CD4-positive, alpha-beta T cell (primary cell): Measurements from ENCODE around the gene NOL11. TPM values are rescaled to one million over a fixed set of nuclear protein-coding genes. Genes with fewer than 3 reads are reported as not detected.
"Not testable (repeated sequence)": the region's sequence is repeated elsewhere in the genome, so short reads cannot be mapped to it uniquely, and the experiment has no call there.

Experiments
- ATAC-seq: fragments of 200-7000 bp; cut with Tn5 transposase; one replicate; pipeline ENCODE4 v1.10.0; 2022; ENCODE audit warnings: mild to moderate bottlenecking; ENCODE audit not compliant: poor library complexity
- CTCF ChIA-PET: fragments of 350-600 bp; sonication (Branson Sonifier 250); formaldehyde crosslinking; loops from one replicate; lab custom pipeline; 2021; ENCODE audit warnings: antibody characterized with exemption, inconsistent platforms; lab: Charles Lee
- POLR2A ChIA-PET: fragments of 350-600 bp; sonication (Branson Sonifier 250); formaldehyde crosslinking; loops from one replicate; lab custom pipeline; 2021; ENCODE audit warnings: antibody characterized with exemption, inconsistent platforms; lab: Charles Lee
- DNase-seq, 14 experiments: peaks; one replicate each; pipeline ENCODE4 v3.0.0-alpha.2; 2013 to 2020; ENCODE audit warnings: mixed read lengths in 2 of 14
- H3K27ac ChIP-seq, 2 donors: one replicate each; pipeline versions ENCODE4 v1.5.1 to v1.7.0; 2013; ENCODE audit warnings: low read length in 2 of 2, low read depth in 1 of 2, mild to moderate bottlenecking in 1 of 2
- H3K27me3 ChIP-seq, 2 experiments: 1 replicate in 1 of 2; 2 replicates in 1 of 2; pipeline versions ENCODE4 v1.6.1 to v1.7.0; 2013; ENCODE audit warnings: low read length in 2 of 2, control low read depth in 1 of 2, mild to moderate bottlenecking in 1 of 2, moderate library complexity in 1 of 2; ENCODE audit not compliant: insufficient read depth in 2 of 2, control insufficient read depth in 1 of 2
- H3K36me3 ChIP-seq: one replicate; pipeline ENCODE4 v1.6.1; 2013; ENCODE audit warnings: low read length, control low read depth; ENCODE audit not compliant: insufficient read depth
- H3K4me1 ChIP-seq: one replicate; pipeline ENCODE4 v1.6.1; 2013; ENCODE audit warnings: low read length, control low read depth; ENCODE audit not compliant: insufficient read depth
- H3K4me3 ChIP-seq: one replicate; pipeline ENCODE4 v1.5.1; 2013; ENCODE audit warnings: mild to moderate bottlenecking, low read length, moderate library complexity
- H3K9me3 ChIP-seq, 2 experiments: 1 replicate in 1 of 2; 2 replicates in 1 of 2; pipeline versions ENCODE4 v1.6.1 to v1.7.0; 2013; ENCODE audit warnings: low read length in 2 of 2, mild to moderate bottlenecking in 2 of 2, control low read depth in 1 of 2, moderate library complexity in 1 of 2; ENCODE audit not compliant: control insufficient read depth in 1 of 2, insufficient read depth in 1 of 2
- H3K27ac Mint-ChIP-seq: one replicate; pipeline ENCODE4 v1.8.0; 2020; ENCODE audit warnings: mixed read lengths
- H3K27me3 Mint-ChIP-seq: one replicate; pipeline ENCODE4 v1.8.0; 2021; ENCODE audit warnings: mixed read lengths
- H3K36me3 Mint-ChIP-seq: one replicate; pipeline ENCODE4 v1.8.0; 2021; ENCODE audit warnings: low read depth, mixed read lengths
- H3K4me1 Mint-ChIP-seq: one replicate; pipeline ENCODE4 v1.8.0; 2021; ENCODE audit warnings: low read depth, mixed read lengths
- H3K4me3 Mint-ChIP-seq: one replicate; pipeline ENCODE4 v1.8.0; 2020; ENCODE audit warnings: mild to moderate bottlenecking, mixed read lengths
- H3K9me3 Mint-ChIP-seq: one replicate; pipeline ENCODE4 v1.8.0; 2020; ENCODE audit warnings: mixed read lengths
- CTCF ChIP-seq: fragments of 200-600 bp; IDR thresholded peaks from one replicate; pipeline ENCODE4 v1.8.0; 2022; ENCODE audit warnings: antibody characterized with exemption, mild to moderate bottlenecking
- intact Hi-C, 2 experiments: fragments of 100-400 bp; cut with DNase I in 1 of 2; cut with micrococcal nuclease in 1 of 2; formaldehyde crosslinking; loops; one replicate each; pipeline versions ENCODE4 v1.15.1 to v1.9.0; 2023 to 2025; cut with DNase I, micrococcal nuclease
- total RNA-seq, 174 experiments: library from RNA in 2 of 174; stranded (reverse) in 2 of 174; gene quantifications; one replicate each; pipeline ENCODE4 v1.2.3 and lab custom pipeline; 2021 to 2026

The NOL11 gene
- total RNA-seq, 2 experiments from 2014 or later = 89.1 to 91.2 TPM

DNA sequence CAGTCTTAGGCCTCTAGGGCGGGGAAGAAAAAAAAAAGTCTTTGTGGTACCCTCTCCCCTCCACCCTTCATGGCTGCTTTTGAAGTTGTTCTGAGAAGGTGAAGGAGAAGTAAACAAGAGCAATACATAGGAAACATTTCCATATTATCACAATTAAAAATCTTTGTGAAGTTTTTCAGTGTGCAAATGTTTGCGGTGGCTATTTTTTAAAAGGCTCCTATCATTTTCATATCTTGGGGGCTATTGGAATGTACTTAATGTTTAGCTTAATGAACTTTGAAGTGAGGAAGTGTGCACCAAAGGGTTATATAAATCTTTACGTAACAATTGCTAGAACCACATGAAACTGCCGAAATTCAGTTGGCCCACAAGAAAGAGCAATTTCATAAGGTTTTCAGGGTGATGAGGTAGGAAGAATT, 7.6 kb downstream of the NOL11 start:
- Mint-ChIP-seq H3K9me3 (no peaks in the 10 kb centered on the region), H3K36me3 (peaks cover 86% of the 10 kb centered on the region), H3K27ac (peak overlapping the region; percentile 80), H3K27me3 (no peaks in the 10 kb centered on the region), H3K4me3 (peak overlapping the region; percentile 46), H3K4me1 (peaks cover 36% of the 10 kb centered on the region)
- Histone ChIP-seq H3K4me3 (no peak overlapping the region), H3K27me3 (no peaks in the 10 kb centered on the region), H3K36me3 (peaks cover 83% of the 10 kb centered on the region), H3K4me1 (peaks cover 16% of the 10 kb centered on the region), H3K27ac (peak overlapping the region; percentile 31 to 51), H3K9me3 (no peaks in the 10 kb centered on the region)
- CTCF ChIA-PET = no interaction called here
- TF ChIP-seq CTCF = no peak
- POLR2A ChIA-PET = interaction anchor here (0.9 to 1.3 kb wide), 2 partner anchors 11 kb away, joined by 3 to 5 read pairs; no protein-coding TSS in a partner anchor
- ATAC-seq (peak; percentile 79), DNase-seq (peak in 4 of 14 experiments; percentile 6 to 73 (median 66))
- intact Hi-C loops = no loop called here

DNA sequence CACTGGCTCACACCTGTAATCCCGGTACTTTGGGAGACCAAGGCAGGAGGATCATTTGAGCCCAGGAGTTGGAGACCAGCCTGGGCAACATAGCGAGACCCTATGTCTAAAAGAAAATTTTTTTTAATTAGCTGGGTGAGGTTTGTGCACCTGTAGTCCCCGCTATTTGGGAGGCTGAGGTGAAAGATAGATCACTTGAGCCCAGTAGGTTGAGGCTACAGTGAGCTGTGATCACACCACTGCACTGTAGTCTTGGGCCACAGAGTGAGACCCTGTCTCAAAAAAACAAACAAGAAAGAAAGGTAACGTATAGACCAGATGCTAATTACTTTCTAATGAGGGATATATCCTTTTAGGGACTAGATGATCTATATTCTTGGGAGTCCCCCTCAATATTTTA, 8.1 kb downstream of the NOL11 start:
- no peak overlapping the region for H3K4me3 ChIP-seq
- peaks cover 36% of the 10 kb centered on the region for H3K4me1 Mint-ChIP-seq
- H3K9me3 ChIP-seq = no peaks in the 10 kb centered on the region
- H3K27me3 ChIP-seq = no peaks in the 10 kb centered on the region
- H3K27ac ChIP-seq = peak overlapping the region; percentile 31 to 51
- ChIA-PET POLR2A (interaction anchor here (1.0 to 1.3 kb wide), 2 partner anchors 8 to 11 kb away, joined by 3 to 5 read pairs; no protein-coding TSS in a partner anchor), CTCF (no interaction called here)
- no peaks in the 10 kb centered on the region for H3K9me3 Mint-ChIP-seq
- peaks cover 16% of the 10 kb centered on the region for H3K4me1 ChIP-seq
- H3K36me3 ChIP-seq = peaks cover 82% of the 10 kb centered on the region
- H3K4me3 Mint-ChIP-seq = peak overlapping the region; percentile 46
- peak; percentile 62 for ATAC-seq
- intact Hi-C loops = no loop called here
- DNase-seq = peak in 1 of 14 experiments; percentile 6
- peaks cover 86% of the 10 kb centered on the region for H3K36me3 Mint-ChIP-seq
- TF ChIP-seq CTCF = no peak
- peak overlapping the region; percentile 80 for H3K27ac Mint-ChIP-seq
- no peaks in the 10 kb centered on the region for H3K27me3 Mint-ChIP-seq

DNA sequence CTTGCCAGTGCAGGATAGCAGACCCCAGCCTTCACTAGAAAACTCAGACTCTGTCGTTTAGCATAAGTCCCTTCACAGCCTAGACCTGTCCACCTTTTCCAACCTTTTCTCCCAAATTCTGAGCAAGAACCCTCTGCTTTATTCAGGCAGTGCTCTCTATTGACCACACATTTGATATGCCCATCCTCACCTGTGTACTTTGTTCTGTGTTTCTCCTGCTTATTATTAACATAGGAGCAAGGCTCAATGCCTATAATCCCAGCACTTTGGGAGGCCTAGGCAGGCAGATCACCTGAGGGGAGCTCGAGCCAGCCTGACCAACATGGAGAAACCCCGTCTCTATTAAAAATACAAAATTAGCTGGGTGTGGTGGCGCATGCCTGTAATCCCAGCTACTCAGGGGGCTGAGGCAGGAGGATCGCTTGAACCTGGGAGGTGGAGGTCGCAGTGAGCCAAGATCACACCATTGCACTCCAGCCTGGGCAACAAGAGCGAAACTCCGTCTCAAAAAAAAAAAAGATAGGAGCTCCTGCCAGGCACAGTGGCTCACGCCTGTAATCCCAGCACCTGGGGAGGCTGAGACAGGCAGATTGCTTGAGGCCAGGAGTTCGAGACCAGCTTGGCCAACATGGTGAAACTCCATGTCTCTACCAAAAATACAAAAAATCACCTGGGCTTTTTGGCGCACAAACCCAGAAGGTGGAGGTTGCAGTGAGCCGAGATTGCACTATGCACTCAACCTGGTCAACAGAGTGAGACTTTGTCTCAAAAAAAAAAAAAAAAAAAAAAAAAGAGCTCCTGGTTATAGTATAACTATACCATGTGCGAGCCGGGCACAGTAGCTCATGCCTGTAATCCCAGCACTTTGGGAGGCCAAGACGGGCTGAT, 9.7 kb downstream of the NOL11 start:
- H3K27me3 ChIP-seq, ATAC-seq, H3K27ac ChIP-seq, DNase-seq, intact Hi-C loops, H3K4me3 Mint-ChIP-seq, CTCF ChIA-PET, H3K27me3 Mint-ChIP-seq, H3K4me3 ChIP-seq, H3K9me3 Mint-ChIP-seq, H3K9me3 ChIP-seq: not testable (repeated sequence)
- Mint-ChIP-seq H3K36me3 (peaks cover 83% of the 10 kb centered on the region), H3K27ac (peak overlapping the region; percentile 80), H3K4me1 (peaks cover 37% of the 10 kb centered on the region)
- H3K36me3 ChIP-seq = peaks cover 79% of the 10 kb centered on the region
- H3K4me1 ChIP-seq = peaks cover 16% of the 10 kb centered on the region
- POLR2A ChIA-PET = interaction anchor here (0.6 kb wide), 1 partner anchor 410 kb away, joined by 4 read pairs; no protein-coding TSS in a partner anchor
